ENCODE measurements around the gene HNRNPF.
"Not testable (repeated sequence)": the region's sequence is repeated elsewhere in the genome, so short reads cannot be mapped to it uniquely, and the experiment has no call there.

Gene HNRNPF

DNA sequence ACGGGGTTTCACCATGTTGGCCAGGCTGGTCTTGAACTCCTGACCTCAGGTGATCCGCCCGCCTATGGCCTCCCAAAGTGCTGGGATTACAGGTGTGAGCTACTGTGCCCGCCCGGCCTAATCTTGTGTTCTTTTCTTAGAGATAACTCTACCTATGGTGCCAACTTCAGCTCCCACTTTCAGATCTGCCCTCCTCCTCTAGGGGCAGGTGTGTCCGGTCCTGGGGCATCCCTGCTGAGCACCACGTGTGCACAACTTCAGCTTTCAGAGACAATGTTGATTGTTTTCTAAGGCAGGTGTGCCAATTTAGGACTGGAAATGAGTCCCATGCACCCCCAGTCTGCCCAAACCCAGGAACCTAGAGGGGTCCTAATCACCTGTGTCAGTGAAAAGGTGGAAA lies 56.0 kb downstream of the HNRNPF start:
- DNase-seq (ENCODE audit: low read depth in 2 of 3, low spot score in 2 of 3): no peak

DNA sequence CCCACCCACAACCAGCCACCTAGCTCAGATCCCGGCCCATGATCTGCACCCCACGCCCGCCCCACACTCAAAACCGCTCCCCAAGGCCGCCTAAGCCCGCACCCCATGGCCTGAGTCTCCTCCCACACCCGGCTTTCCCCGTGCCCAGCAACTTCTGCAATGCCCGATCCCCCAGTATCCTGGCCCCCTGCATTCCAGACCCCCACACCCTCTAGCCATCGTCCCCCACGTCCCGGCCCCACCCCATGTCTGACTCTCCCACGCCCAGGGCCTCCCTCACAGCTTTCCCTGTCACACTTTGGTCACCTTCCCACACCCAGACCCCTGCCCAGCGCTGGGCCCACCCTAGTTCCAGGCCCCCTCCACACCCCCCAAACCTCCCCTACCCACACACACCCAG lies 57.7 kb downstream of the HNRNPF start:
- DNase-seq (ENCODE audit: low read depth in 2 of 3, low spot score in 2 of 3): no peak

DNA sequence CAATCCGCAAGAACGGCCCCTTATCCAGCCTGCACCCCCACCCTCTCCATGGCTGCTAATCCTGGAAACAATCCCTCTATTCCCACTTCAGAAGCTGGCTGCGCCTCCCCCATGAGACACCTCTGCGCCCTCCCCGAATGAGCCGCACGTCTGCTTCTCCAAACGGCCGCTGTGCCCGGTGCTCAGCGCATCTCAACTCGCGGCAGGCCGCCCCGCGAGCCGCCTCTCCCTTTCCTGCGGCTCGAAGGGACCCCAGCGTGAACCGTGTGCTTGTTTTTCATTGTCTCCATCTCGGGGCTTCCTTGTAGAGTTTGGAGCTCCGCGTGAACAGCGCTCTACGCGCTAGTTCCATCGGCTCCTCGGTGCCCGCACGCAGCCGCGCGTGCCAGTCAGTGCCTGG lies 58.3 kb downstream of the HNRNPF start:
- DNase-seq (ENCODE audit: low read depth in 2 of 3, low spot score in 2 of 3): no peak

DNA sequence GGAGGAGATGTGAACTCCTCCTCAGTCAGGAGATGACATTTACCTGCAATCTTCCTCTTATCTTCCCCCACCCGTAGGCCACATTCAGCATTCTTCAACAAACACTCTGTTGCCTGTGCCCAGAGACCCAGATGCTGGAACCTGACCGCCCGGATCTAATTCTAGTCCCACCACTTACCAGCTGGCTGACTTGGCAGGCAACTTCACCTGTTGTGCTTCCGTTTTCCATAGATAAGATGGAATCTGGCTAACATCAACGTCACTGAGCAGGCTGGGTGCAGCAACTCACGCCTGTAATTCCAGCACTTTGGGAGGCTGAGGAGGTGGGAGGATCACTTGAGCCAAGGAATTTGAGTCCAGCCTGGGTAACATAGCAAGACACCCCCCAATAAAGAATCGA lies 58.8 kb downstream of the HNRNPF start:
- DNase-seq (ENCODE audit: low read depth in 2 of 3, low spot score in 2 of 3): no peak

DNA sequence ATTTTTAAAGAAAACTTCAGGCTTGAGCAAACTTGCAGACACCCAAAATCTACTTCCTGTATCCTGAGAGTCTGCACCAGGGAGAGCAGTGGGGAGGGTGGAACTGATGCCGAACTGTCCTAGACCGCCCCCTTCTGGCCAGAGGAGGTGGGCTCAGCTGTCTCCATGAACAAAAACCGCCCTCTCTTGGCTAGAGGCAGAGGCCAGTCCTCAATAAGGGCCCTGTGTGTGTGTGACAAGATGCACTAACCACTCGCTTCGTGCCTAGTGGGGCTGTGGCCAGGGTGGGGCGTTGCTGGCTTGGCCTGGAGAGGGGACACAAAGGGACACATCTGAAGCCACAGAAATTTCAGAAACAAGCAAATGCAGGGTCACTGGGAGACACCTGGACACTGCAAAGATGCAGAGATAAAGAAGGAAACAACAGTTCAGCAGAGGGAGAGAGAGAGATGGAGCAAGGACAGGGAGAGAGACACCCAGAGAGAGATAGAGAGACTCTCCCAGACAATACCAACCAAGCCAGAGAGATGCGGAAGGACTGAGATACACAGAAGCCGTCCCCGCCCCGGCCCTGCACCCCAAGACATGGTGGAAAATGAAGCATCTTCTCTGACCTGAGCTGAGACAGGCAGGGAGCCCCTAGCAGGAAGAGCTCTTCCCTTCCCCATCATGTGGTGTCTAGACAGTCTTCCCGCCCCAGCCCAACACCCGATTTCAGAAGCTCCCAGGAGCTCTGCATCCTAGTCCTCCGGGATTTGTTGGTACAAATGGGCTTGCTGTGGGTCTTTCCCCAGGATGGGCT lies 60.3 kb downstream of the HNRNPF start:
- peak; percentile 57 to 70 (median 66) for DNase-seq (ENCODE audit: low read depth in 2 of 3, low spot score in 2 of 3)

DNA sequence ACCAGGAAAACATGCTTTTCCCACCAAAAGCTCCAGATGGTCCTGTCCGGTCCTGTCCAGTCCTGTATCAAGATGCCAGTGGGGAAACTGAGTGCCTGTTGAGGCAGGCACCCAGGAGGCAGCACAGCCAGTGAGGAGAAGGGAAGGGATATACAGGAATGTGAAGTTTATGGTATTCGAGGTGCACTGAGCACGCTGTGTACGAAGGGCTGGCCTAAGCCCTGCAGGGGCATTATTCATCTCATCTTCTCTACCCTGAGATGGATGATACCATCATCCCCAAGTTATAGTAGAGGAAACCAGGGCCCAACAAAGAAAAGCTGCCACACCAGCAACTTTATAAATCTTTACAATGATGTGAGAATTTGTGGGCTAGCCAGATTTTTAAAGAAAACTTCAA lies 61.0 kb downstream of the HNRNPF start:
- no peak for DNase-seq (ENCODE audit: low read depth in 2 of 3, low spot score in 2 of 3)

DNA sequence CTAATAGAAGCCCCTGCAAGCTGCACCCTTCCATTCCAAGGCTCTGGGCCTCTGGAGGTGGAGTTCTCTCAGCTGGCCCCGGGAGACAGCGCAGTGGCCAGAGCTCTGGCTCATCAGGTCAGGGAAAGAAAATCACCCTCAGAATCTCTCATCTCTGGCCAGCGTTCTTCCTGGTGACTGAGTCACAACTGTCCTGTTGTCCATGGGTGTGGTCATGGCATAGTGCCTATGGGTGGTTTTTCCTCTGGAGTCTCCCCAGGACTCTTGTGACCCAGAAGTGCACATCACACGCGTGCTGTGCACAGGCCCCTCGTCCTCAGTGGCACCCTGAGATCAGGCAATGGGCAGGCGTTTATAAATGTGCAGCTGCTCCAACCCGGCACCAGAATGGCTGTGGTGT lies 64.9 kb downstream of the HNRNPF start:
- DNase-seq (ENCODE audit: low read depth in 2 of 3, low spot score in 2 of 3): no peak

DNA sequence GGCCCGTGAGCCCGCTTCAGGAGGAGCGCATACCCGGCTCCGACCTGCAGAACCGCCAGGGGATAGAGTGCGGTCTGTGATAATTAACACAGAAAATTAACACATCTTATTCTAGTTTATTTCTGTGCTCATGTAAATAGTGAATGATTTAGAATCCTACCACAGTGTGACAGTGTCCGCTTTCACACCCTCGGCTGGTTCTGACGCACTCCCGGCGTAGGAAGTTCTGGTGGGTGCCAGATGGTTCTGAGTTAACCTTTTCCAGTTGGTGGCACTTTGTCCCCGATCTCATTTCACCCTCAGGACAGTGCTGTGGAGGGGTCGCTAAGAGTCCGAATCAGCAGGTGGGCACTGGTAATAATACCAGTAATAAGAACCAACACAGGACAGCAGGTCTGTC lies 65.9 kb downstream of the HNRNPF start:
- DNase-seq (ENCODE audit: low read depth in 2 of 3, low spot score in 2 of 3): no peak

DNA sequence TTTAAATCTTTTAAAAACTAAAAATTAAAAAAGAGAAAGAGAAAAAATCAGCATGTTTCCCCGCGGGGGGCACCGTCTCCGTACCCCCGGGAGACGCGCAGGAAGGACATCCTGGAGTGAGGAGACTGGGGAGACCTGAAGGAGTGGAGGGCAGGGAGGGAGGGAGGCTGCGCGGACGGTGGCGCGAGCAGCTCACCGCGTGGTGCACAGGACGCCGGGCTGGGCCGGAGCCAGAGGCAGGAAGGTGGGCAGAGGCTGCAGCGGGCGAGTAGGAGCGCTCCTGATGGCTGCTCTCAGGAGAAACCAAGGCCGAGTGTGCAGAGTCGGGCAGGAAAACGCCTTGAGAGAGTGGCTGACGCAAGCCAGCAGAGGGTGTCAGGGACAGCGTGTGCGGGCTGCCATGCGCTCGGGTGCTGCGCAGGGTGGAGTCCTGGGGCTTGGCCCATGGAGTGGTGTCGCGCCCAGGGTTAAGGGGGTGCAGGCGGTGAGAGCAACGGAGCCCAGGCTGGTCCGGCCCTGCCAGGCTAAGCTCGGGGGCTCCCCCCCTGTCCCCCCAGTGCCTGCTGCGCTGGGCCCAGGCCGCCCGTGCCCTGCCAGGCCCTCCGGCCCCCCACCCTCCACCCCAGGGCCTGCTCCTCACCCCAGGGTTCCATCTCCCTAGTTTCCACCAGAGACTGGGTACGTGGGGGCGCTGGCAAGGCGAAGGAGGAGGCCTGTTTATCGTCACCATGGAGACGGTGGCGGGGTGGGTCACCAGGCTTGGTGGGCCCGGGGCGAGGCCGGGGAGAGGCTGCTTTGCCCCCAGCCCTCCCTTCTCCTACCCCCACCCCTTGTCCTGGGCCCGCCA lies 66.5 kb downstream of the HNRNPF start:
- DNase-seq (ENCODE audit: low read depth in 2 of 3, low spot score in 2 of 3): no peak

DNA sequence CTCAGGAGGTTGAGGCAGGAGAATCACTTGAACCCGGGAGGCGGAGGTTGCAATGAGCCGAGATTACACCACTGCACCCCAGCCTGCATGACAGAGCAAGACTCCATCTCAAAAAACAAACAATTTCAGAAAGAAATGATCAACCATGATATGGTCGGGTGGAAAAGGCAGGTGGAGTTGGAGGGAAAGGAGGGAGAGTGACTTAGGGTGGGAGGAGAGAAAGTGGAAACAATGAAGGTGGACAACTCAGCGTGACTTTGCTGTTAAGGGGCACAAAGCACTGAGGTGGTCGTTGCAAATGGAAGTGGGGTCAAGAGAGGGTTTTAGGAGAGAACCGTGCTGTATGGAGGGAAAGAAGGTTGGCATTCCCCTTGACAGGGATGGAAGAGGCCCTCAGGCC lies 67.5 kb downstream of the HNRNPF start:
- no peak for DNase-seq (ENCODE audit: low read depth in 2 of 3, low spot score in 2 of 3)

DNA sequence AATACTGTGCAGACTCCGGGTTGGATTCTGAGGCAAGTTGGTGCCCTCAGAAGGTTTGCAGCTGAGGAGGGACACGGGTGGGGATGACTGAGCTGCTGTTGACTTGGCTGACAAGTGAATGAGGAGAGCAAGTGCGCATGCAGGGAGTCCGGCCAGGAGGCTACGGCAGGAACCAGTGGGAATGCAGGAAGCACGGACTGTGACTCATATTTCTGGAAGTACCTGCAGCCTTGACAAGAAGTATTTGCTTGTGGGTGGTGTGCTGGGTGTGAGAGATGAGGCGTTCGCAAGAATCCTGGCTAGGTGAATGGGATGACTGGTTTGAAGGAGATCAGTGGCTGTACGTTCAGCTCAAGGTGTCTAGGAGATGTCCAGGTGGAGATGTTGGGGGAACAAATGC lies 68.4 kb downstream of the HNRNPF start:
- no peak for DNase-seq (ENCODE audit: low read depth in 2 of 3, low spot score in 2 of 3)

DNA sequence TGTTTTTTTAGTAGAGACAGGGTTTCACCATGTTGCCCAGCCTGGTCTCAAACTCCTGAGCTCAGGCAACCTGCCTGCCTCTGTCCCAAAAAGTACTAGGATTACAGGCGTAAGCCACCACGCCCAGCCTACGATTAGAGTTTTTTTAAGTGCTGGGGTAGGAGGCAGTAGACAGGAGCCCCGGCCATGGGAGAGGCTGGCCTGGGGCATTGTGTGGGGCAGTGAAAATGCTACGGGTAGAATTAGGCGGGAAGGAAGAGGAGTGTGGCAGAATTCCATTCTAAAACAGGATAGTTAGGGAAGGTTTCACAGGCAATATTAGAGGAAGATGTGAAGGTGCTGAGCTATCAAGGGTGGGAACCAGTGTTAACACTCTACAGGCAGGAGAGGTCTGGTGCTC lies 68.9 kb downstream of the HNRNPF start:
- DNase-seq (ENCODE audit: low read depth in 2 of 3, low spot score in 2 of 3): no peak

DNA sequence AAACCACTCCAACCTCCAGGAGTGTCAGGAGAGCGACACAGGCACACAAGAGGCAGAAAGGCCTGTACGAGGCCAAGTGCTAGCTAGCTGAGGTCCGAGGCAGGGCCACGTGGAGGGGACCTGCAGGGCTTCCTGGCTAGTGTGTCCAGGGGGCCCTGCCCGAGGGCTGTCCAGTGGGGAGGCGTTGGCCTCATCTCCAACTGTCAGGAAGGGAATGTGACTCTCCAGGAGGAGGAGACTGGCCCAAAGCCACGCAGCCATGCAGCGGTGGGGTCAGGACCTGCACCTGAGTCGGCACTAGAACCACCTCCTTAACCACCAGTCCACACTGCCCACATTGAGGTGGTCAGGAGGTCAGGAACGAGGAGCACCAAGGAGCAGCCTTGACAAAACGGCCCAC lies 69.8 kb downstream of the HNRNPF start:
- no peak for DNase-seq (ENCODE audit: low read depth in 2 of 3, low spot score in 2 of 3)

DNA sequence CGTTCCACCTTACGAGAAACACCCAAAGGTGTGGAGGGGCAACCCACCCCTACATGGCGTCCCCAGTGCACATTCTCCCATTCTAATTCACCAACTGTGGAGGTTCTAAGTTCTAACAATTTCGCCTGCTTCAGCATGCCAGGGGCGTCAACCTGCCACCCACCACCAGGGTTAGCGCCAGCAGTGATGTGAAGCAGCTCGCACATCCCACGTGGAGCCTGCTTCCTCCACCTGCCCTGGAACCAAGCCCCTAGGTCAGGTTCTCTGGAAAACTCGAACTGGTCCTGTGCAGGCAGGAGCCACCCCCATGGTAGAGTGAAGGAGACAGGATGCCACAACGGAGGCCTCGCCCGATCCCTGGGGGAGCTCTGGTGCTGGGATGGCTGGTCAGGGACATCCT lies 70.9 kb downstream of the HNRNPF start:
- no peak for DNase-seq (ENCODE audit: low read depth in 2 of 3, low spot score in 2 of 3)

DNA sequence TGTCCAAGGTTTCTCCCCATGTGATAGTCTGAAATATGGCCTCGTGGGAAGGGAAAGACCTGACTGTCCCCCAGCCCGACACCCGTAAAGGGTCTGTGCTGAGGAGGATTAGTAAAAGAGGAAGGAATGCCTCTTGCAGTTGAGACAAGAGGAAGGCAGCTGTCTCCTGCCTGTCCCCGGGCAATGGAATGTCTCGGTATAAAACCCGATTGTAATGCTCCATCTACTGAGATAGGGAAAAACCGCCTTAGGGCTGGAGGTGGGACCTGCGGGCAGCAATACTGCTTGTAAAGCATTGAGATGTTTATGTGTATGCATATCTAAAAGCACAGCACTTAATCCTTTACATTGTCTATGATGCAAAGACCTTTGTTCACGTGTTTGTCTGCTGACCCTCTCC lies 71.5 kb downstream of the HNRNPF start:
- not testable (repeated sequence) for DNase-seq (ENCODE audit: low read depth in 2 of 3, low spot score in 2 of 3)

DNA sequence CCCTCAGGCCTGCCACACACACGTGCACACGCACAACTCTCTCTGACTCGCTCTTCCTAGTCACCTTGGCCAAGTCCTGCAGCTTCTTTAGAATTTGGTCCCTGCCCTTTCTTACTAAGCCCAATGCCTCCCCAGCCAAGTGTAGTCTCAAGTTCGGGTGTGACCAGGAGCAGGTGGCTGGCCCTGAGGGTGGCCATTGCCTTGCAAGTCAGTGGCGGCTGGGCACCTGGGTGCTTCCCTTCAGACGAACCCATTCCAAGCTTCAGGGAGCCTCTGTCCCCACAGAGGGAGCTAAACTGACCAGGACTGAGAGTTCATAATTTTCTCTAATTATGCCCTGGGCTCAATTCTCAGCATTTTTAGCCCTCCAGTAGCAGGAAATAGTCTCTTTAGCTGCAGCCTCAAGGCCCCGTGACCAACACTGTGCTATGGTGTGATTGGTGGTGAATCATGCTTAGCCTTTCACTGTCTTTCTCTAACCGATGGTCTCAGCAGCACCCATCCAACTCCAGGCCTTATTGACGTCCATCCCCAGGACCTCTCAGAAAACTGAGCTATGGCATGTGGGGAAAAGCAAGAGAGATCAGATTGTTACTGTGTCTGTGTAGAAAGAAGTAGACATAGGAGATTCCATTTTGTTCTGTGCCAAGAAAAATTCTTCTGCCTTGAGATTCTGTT lies 72.2 kb downstream of the HNRNPF start:
- DNase-seq (ENCODE audit: low read depth in 2 of 3, low spot score in 2 of 3): no peak

DNA sequence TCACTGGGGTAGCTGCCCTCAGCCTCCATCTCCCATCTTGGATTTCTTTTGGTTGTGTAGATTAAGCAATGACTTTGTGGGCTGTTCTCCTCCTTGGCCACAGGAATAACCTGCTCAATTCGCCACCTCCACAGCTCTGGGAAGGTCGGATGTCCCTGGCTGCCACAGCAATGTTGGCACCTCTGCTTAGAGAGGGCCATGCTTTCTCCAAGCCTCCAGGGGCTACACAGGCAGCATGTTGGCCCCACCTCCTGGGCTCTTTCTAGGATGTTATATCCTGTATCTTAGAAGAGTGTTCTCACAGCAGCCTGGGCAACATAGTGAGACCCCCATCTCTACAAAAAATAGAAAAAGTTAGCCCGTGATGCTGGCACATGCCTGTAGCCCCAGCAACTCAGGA lies 72.9 kb downstream of the HNRNPF start:
- no peak for DNase-seq (ENCODE audit: low read depth in 2 of 3, low spot score in 2 of 3)

All from activated CD8-positive, alpha-beta memory T cell treated with anti-CD3 and anti-CD28 coated beads for 48 hours (primary cell).